ENCODE measurements around the gene GRIFIN.

GRIFIN gene

DNA sequence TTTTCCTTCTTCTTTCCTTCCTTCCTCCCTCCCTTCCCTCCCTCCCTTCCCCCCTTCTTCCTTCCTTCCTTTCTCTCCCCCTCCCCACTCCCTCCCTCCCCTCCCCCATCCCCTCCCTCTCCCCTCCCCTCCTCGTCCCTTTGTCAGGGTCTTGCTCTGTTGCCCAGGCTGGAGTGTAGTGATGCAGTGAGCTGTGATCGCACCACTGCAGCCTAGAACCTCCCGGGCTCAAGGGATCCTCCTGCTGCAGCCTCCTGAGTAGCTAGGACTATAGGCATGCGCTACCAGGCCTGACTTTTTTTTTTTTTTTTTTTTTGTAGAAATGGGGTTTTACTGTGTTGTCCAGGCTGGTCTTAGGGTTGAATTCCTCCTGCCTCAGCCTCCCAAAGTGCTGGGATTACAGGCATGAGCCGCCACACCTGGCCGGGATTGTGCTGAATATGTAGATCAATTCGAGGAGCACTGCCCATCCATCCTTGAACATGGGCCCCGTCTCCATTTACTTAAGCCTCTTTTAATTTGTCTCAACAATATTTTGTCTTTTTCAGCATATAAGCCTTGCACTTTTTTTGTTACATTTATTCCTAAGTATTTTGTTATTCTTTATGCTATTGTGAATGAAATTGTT lies 23.4 kb downstream of the GRIFIN start:
- no peak for DNase-seq

DNA sequence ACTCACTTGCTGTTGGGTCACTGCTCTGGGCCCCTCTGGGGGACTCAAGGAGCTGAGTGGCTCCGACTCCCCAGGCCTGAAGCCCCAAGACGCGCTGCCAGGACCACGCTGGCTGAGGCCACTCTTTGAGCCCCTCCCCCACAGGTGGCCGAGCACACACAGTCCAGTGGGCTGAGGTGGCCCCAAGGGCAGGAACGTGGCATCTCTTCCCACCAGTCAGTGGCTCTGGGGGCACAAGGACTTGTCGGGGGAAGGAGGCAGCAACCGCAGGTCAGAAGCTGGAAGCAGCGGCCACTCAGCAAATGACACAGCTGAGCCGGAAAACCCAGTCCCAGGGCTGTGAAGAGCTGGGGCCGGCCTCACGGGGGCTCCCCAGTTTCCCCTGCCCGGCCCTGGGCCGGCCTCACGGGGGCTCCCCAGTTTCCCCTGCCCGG lies 24.1 kb downstream of the GRIFIN start:
- no peak for DNase-seq

DNA sequence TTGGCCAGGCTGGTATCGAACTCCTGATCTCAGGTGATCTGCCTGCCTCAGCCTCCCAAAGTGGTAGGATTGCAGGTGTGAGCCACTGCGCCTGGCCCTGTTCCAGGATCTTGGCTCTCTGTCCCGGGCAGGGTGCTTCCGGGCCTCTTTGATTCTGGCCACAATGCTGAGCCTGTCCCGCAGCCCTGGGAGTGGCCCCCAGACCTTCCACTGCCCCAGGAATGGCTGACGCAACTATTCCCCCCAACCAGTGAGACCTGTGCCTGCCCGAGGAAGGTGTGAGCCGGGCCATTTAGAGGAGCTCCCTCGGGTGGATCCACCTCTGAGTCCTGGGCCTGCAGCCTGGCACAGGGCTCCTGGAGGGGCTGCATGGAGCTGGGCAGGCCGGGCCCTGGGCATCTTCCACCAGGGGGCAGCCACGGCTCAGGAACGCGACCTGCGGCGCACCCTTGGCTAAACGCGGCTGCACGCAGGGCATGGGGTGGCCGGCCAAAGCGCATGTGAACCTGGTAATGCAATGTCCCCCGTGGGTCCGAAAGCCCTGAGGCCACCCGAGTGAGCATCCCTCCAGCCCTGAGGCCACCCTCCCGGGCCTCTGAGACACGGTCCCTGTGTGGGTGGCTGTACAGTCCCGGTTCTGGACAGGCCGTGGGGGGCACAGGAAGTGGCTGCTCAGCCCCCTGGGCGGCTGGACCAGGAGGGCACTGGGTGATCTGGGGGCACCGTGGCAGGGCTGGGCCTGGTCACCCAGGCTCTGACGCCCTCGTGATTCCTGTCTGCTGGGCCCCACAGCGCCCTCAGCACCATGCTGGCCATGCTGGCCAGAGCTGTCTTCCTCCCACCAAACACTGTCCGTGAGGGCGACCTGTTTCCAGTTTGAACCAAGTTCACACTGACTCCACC lies 24.8 kb downstream of the GRIFIN start:
- DNase-seq = peak; percentile 84

DNA sequence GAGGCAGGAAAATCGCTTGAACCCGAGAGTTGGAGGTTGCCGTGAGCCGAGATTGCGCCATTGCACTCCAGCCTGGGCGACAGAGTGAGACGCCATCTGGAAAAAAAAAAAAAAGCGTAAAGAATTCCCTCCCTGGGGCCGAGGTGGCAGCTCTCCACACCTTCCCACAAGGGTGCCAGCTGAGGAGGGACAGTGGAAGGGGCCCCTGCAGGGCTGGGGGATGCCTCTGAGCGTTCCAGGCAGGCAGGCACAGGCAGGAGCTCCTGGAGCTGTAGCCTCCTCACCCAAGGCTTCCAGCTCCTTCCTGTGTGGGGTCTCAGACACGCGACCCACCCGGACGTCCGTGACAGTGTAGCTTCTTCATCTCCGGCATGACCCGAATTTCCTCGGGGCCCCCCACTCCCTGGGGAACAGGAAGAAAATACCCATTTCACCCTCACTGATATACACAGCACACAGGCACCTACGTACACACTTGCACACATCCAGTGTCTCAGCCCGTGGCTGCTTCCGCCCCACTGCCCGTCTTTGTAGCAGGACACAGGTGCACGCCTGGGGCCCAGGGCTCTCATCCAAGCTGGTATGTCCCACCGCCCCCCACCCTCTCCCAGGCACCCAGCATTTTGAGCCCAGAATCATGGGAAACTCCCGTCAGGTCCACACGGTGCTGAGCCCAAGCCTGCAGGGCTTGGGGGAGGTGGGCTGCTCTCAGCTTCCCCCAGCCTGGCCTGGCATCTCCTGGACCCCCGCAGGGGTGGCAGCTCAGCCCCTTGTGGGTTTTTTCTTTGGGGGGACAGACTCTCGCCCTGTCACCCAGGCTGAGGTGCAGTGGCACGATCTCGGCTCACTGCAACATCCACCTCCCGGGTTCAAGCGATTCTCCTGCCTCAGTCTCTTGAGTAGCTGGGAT lies 25.7 kb downstream of the GRIFIN start:
- peak; percentile 49 for DNase-seq

DNA sequence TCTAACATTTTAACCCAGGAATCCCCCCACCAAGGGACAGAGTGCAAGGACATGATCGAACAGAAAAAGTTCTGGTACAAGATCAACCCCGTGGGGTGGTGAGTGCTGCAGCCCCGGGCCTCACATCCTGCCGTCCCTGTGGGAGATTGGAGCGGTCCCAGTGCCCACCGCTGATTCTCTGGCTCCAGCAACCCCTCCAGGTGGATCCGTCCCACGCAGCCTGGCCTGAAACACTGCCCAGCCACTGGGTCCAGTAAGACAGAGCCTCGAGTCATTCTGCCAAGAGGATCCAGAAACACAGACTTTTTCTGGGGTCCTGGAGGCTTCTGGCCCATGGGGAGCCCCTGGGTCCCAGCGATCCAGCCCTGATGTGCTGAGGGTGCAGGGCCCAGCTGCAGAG lies 29.5 kb downstream of the GRIFIN start:
- no peak for DNase-seq

DNA sequence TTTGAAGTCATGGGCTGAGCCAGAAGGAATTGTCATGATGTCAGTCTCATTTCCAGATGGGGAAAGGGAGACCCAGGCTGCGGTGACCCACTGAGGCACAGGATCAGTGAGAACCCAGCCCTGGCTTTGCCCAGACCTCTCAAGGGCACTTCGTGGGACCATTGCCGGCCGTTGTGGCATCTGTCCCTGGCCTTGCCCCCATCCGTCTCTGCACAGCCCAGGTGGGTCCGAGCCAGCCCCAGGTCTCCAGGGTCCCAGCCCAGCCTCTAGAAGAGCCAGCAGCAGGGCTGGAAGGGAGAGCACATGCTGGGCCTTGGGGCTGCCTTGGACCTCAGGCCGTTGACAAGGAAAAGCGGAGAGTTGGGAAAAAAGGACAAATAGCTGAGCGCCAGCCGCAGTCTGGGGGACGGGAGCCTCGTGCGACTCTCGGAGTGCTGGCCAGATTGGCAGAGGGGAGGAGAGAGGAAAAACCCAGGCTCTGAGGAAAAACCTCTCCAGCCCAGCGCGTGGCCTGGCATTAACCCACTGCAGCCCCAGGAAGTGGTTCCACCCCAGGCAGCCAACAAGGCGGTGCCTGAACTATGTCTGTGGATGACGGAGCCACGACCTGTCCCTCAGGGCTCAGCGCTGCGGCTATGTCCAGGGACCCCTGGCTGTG lies 30.2 kb downstream of the GRIFIN start:
- no peak for DNase-seq

DNA sequence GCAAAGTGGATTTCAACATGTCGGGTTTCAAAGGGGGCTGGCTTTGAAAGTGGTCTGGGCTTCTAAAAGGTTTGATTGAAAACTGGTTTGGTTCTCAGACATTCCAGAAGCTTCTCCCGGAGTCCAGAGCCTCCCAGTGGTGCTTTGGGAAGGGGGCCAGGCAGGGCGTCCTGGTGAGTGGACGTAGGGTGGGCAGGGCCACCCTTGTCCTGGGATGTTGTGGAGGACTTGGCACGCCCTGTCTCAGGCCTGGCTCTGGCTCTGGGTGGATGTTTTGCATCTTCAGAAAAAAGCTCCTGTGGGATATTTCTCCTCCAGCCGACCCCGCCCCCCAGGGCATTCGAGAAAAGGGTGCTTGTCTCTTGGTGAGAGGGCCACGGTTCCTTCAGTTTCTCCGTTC lies 31.2 kb downstream of the GRIFIN start:
- no peak for DNase-seq

DNA sequence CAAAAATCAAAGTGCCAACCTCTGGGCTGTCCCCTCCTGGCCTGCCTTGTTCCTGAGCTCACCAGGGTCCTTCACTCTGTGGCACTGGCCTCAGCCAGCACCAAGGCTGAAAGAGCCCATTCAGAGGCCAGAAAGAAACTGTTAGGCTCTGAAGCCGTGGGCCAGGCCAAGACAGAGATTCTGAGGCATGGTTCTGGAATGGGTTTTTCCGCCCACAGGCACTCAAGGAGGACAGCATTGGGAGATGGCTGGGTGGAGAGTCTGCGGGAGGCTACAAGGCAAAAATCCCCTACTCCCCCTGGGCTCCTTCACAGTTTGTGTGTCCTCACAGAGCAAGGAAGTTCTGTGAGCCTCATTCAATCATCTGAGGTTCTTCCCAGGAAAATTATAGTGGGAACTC lies 31.7 kb downstream of the GRIFIN start:
- DNase-seq = no peak

DNA sequence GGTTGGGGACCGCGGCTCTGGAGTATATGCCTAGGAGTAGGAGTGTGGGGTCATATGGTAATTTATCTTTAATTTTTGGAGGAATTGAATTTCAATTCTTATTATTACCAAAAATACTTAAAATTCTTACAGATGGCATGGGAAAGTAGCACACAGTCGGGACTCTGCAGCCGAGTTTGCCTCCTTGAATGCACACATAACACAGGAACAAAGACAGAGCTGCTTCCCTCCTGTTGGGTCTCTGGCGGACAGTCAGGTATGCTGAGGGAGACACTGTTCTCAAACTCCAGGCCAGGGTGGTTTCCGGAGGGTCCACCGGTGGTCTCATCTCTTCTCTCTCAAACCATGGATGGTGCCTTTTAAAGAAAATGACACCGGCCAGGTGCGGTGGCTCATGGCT lies 32.7 kb downstream of the GRIFIN start:
- DNase-seq = no peak

DNA sequence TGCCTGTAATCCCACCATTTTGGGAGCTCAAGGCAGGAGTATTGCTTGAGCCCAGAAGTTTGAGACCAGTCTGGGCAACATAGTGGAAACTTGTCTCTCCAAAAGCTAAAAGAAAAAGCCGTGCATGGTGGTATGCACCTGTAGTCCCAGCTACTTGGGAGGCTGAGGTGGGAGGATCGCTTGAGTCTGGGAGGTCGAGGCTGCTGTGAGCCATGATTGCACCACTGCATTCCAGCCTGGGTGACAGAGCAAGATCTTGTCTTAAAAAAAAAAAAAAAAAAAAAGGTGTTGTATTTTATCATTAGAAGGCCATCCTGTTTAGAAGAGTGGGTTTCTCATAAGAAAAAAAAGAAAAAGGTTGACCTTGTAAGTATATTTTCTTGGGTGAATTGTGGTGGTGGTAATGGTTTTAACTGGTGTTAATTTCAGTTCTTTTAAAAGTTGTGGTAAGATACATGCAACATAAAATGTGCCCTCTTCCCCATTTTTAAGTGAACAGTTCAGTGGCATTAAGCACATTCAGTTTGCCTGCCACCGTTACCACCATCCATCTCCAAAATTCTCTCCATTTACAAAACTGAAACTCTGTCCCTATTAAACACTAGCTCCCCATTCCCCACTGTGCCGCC lies 34.7 kb downstream of the GRIFIN start:
- no peak for DNase-seq

DNA sequence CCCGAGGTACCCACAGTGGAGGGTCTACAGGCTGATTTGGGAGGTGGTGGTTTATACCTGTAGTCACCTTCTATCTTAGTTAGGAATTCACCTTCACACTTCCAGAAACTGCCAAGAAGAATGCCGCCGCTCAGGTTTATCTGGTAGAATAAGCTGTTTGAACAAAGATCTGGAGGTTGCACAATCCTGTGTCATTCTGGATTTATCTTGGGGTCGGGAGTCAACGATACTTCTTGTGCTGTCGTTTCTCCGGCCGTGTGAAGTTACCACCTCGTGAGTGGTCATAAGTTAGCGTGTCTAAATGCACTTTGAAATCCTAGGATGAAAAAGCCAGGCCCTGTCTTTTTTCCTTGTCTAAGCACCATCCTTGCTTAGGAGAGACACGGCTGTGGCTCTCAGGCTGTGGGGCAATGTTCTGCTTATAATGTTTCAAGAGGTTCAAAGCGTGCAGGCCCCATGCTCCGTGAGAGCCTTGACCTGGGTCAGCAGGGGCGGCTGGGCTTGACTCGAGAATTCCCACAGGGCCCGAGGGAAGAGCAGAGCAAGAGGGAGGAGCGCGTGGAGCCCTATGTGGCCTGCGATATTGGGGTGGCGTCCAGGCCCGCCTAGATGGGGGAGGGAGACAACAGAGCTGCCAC lies 35.5 kb downstream of the GRIFIN start:
- no peak for DNase-seq

DNA sequence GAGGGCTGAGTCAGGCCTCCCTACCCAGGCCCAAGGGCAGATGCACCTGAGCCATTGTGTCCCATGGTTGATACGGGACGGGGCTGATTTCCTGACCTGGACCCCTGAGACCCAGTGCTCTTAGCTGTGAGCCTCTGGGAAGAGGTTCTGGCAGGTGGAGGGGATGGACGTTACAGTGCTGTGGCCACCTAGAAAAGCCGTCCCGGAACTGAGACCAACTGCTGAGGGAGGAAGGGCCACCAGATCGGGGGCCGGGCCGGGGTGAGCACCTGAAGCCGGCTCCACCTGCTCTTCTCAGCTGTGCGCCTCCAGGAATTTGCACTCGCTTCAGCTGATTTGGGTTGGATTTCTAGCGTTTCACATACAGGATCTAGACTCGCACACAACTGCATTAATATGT lies 37.4 kb downstream of the GRIFIN start:
- DNase-seq = no peak

DNA sequence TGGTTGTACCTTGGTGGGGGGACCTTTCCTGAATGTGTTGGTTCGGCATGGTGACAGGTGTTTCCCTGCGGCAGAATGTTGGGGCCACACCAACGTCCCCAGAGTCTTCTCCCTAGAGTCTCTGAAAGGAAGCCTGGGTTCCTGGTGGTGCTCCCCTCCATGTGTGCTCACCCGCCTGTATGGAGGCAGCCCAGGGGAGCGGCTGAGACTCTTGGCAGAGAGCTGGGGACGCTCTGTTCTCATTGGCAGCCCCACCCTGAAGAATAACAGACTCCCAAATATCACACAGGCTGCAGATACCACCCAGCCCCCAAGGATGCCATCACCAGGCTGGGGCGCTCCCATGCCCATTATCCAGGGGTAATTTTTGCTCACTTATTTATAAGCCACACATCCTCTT lies 38.0 kb downstream of the GRIFIN start:
- no peak for DNase-seq

DNA sequence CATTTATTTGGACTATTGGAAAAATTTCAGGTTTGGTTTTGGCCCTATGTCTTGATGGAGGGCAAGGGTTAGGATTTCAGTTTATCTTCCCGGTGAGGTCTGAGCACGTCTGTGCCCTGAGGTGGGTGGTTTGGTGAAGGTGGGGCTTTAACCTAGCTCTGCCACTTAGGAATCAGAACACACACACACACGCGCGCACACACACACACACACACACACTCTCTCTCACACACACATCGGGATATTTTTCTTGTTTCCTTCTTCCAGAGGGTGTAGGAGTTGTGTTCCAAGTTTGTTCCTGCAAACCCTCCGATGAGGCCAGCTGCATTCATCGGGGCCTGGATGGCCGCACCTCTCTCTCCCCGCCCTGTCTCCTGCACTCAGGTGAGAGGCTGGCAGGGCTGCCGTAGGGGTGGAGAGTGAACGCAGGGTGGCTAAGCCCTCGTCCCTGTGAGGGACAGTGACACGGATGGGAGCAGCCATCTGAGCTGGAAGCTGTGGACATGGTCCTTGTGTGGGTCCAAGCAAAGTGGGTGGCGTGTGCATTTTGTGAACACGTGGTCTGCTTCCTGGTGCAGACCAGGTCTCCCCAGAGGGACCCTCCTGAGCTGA lies 38.6 kb downstream of the GRIFIN start:
- no peak for DNase-seq

DNA sequence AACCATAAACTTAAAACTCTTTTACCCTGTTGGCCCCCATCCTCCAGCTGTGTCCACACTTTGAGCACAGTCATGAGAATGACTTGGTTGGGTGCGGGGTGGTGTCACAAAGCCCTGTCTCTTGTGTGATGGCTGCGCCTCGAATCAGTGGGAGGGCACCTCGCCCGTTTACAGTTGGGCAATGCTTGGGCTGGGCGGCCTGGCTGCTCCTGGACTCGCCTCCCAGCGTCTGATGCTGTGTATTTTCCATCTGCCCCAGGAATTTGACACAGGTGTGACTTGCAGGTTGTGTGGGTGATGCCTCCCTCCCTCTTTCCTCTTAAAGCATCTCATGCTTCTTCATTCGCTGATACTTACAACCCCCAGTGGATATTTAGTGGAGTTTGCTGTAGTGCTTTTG lies 39.1 kb downstream of the GRIFIN start:
- DNase-seq = no peak

DNA sequence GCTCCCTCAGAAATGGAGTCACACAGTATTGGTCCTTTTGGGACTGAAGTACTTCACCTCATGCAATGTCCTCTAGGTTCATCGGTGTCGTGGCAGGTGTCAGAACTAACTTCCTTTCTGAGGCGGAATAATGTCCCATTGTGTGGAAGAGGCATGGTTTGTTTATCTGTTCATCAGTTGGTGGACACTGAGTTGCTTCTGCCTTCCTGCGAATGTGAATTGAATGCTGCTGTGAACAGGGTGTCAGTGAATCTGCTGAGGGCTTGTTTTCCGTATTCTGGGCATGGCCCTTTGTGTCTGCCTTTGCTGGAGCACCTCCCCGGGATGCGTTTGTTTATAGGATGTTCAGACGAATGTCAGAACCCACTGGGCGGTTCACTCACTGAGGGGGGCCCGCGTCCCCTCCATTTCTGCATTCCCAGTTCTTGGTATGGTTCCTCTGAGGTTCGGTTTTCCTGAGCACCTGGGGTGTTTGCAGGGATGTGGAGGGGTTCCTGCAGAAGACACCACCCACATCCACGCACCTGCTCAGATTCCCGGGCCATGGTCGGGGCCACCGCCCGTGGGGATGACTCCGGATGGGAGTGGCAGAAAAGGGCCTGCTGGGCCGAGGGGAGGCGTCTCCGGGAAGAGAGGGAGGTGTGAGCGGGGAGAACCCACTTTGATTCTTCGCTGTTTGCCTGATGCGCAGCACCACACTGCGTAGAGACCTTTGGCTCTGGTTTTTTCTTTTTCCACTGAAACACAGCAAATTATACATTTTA lies 39.7 kb downstream of the GRIFIN start:
- no peak for DNase-seq

DNA sequence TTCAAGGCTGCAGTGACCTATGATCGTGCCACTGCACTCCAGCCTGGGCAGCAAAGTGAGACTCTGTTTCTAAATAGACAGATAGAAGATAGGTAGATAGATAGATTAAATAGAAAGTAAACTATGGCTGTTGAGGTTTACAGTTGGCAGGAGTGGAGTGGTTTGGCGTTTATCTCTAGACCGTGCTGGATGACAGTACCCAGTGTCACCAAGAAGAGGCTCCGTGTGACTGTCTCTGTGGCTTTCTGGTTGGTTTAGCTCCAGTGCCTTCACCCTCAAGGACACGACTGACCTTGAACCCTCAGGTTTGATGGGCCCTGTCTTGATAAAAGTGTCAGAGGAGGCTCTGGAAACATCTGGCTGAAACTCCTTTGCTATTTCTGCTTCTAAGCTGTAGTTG lies 41.1 kb downstream of the GRIFIN start:
- no peak for DNase-seq

DNA sequence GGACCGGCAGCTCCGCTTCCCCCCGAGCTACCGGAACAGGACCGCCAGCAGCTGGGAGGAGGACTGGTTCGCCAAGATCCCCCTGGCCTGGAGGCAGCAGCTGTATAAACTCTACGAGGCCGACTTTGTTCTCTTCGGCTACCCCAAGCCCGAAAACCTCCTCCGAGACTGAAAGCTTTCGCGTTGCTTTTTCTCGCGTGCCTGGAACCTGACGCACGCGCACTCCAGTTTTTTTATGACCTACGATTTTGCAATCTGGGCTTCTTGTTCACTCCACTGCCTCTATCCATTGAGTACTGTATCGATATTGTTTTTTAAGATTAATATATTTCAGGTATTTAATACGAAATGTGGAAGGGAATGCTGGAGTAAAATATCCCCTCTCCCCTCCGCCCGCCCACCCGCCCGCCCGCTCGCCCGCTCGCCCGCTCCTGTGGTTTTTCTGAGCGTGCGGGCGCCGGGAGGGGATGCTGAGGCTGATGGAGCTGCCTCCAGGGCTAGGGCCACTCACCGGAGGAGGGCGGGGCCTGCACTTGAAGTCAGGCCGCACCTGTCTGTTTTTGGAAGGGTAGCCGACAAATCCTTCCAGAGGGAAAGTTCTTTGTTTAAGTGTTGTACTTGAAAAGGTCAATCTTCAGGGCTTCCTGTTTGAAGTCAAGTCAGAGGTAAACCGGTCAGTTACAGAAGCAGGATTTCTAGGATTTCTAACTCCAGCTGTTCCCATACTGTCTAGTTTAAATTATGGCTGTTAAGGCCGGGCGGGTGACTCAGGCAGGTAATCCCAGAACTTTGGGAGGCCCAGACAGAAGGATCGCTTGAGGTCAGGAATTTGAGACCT lies 42.3 kb downstream of the GRIFIN start:
- DNase-seq = no peak

DNA sequence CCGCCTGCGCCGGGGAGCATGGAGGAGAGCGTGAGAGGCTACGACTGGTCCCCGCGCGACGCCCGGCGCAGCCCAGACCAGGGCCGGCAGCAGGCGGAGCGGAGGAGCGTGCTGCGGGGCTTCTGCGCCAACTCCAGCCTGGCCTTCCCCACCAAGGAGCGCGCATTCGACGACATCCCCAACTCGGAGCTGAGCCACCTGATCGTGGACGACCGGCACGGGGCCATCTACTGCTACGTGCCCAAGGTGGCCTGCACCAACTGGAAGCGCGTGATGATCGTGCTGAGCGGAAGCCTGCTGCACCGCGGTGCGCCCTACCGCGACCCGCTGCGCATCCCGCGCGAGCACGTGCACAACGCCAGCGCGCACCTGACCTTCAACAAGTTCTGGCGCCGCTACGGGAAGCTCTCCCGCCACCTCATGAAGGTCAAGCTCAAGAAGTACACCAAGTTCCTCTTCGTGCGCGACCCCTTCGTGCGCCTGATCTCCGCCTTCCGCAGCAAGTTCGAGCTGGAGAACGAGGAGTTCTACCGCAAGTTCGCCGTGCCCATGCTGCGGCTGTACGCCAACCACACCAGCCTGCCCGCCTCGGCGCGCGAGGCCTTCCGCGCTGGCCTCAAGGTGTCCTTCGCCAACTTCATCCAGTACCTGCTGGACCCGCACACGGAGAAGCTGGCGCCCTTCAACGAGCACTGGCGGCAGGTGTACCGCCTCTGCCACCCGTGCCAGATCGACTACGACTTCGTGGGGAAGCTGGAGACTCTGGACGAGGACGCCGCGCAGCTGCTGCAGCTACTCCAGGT lies 43.1 kb downstream of the GRIFIN start:
- no peak for DNase-seq
